ACHN (cell line): ENCODE measurements around the gene PCSK6.
"Not testable (repeated sequence)": the region's sequence is repeated elsewhere in the genome, so short reads cannot be mapped to it uniquely, and the experiment has no call there.

ENCODE experiments used
- DNase-seq: peaks from one replicate; pipeline ENCODE4 v3.0.0-alpha.2; 2015
- in situ Hi-C: cut with HindIII; loops from 2 replicates; pipeline ENCODE4 v1.10.0; 2017; ENCODE audit warnings: low sequenced_read_pairs, low pct_ligation_motif_present, low pct_unique_long_range_greater_than_20kb

Gene PCSK6

DNA sequence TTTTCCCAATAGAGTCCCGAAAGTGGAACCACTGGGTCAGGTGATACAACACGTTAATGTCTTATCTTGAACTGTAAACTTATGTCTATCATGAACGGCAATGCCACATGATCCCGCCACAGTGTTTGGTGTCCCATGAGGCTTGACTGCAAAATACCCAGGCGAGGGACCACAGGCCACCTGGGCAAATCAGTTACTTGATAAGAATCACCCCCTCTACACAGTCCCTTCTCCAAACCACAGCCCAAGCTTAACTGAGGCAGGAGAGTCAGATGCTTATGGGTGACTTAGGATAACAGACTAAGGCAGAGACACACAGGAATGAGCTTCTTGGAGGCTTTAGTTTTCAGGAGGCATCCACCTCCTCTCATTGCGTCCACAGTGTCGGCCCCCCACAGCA is 151.5 kb downstream of the PCSK6 start:
- DNase-seq, result no peak
- in situ Hi-C loops, result no loop called here

GRCh38 chr15:101333907-101334789 is 155.4 kb downstream of the PCSK6 start:
- in situ Hi-C loops, DNase-seq: not testable (repeated sequence)

DNA sequence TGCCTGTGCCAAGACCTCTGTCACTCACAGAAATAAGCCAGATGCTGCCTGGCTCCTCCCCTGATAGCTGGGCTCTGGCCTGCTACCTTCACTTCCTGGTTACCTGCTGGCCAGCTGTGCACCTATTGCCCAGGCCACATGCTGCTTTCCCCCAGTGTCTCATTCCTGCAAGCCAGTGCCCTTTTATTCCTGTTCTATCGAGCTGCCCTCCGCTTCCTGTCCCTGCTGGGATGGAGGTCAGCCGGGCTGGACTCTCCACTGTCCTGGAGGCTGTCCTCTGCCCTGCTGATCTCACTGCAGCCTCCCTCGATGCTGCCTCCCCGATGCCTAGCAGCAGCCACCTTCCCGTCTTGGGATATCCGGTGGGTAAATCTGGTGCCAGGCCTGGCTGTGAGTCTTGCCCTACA is 157.4 kb downstream of the PCSK6 start:
- in situ Hi-C loops, result no loop called here
- DNase-seq, result no peak

- no peak for DNase-seq
- in situ Hi-C loops, result no loop called here
Observed at GRCh38 chr15:101329867-101330380, 159.6 kb downstream of the PCSK6 start.

DNA sequence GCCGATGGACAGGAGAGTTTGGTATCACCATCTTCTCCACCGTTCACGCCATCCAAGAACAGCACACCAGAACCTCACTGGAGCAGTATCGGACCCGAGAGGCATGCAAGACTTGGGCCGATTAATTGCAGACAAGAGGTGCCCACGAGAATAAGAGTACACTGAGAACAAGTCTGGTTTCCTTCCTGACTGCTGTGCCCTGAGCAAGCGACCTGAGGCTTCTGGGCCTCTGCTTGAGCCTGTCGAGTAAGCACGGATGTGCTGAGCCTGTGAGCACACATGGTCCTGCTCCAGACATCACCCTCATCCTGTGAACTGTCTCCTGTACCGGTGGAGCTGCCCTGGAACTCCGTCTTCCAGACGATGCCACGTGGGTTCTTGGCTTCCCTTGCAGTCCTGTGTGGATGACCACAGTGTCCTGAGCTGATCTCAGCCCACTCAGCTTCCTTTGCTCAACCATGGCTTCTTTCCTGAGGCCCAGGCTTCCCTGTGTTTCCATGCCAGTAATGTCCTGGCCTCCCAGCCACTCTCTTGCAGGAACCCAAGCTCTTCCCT is 160.1 kb downstream of the PCSK6 start:
- in situ Hi-C loops, result no loop called here
- no peak for DNase-seq

DNA sequence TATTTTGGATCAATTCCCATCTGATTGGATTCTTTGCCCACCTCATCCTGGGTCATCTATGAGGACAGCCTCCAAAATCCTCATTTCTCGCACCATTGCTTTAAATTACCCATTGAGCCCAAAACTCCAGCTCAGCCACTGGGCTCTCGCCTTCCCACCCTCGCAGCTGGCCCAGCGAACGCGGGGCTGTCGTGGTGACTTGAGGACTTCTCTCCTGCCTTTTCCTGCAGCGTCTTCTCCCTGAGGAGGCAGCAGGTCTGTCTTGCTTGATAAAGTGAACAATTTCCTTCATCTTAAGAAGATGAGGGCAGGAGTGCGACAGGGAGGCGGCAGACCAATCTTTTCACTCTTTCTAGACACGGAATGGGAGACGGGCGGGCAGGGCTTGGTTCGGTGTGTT is 161.5 kb downstream of the PCSK6 start:
- DNase-seq, result no peak
- in situ Hi-C loops, result no loop called here

DNA sequence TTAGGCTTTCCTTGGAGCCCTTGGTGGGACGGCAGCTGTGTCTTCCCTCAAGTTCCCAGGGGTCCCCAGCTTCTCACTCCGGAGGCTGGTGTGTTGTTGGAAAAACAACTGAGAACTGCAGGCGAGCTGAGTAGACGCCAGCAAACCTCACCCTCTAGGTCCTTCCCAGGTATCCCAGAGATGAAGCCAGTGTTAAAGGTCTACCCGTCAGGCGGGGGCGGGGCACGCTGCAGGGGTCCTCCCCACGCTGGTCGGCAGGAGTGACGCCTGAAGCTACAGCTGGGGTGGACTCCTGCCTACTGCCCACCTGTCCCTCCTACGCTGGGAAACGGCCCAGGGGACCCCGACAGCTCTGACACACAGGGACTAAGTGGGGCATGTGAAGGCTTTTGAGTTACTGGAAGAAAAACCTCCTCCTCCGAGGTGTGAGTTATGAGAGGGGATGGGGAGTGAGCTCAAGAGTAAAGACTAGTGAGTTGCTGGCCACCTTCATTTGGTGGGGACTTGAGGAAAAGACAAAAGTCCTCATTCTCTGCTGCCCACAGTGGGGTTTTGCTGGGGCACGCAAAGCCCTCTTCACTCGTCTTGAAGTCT is 162.3 kb downstream of the PCSK6 start:
- no peak for DNase-seq
- in situ Hi-C loops, result no loop called here

DNA sequence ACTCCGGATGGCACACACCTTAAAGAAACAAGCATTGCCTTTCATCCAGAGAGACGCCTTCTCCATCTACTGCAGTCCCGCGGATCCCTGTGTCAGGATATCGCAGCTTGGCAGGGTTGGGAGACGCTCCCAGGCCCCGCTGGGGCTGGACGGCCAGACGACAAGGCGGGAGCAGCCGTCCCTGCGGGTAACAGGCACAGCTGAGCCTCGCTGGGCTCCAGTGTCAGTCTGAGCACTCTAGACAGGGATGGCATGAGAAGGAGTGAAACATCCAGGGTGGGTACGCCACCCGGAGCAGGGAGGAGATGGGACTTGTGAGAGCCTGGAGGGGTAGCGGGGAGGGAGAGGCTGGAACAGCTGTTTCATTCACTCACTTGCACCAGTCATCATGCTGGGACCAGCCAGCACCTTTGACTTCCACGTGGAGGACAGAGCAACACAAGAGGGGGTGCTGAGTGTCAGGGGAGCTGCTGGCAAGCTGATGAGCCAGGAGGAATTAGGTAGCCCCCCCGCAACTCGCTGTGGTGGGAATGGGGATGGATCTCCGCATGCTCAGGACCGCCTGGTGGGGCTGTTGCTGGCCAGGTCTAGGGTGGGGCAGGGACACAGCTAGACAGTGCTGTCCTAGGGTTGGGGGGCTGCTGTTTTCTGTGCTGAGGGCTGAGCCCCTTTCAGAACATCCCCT is 162.9 kb downstream of the PCSK6 start:
- in situ Hi-C loops, result no loop called here
- no peak for DNase-seq

- in situ Hi-C loops, result no loop called here
- no peak for DNase-seq
Observed at GRCh38 chr15:101326026-101326315, 163.5 kb downstream of the PCSK6 start.

DNA sequence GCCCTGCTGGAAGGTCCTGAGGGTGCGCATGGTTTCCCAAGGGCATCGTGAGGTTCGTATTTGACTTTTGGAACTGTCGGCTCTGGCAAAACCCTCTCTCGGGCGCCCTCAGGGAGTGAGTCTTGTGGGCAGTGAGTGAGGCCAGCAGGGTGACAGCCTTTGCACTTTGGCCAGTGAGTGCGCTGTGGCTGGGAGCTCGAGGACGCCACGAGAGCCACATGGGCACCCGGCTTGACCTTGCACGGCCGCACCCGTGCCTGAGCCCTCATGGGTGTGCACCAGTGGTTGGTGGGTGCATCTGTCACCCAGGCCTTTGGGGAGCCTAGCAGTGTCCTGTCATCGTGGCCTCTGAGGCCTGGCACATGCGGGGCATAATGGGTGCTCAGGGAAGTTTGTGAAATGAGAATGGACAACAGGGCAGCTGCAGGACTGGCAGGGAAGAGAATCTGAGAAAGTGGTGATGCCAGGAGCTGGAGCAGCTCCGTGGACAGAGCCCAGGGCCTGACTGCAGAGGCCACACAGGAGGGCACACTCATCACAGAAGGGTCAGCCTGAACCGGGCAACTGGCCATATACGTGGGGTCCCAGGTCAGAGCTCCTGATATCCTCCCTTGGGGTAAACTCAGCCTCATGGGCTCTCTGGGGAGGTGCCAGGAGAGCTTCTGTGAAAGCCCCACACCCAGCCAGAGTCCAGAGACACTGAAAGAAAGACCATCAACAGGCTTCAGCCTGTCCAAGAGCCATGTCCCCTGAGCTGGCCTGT is 164.1 kb downstream of the PCSK6 start:
- in situ Hi-C loops, result no loop called here

GRCh38 chr15:101324524-101325177 is 164.9 kb downstream of the PCSK6 start:
- in situ Hi-C loops, result no loop called here

More for the DNA sequence above, 164.1 kb downstream of the PCSK6 start:
- DNase-seq, result no peak

GRCh38 chr15:101323793-101324523 is 165.5 kb downstream of the PCSK6 start:
- in situ Hi-C loops, result no loop called here
- DNase-seq, result no peak

More at GRCh38 chr15:101324524-101325177, 164.9 kb downstream of the PCSK6 start:
- DNase-seq, result no peak

- DNase-seq, result no peak
- in situ Hi-C loops, result no loop called here
Observed at GRCh38 chr15:101322854-101323477, 166.5 kb downstream of the PCSK6 start.

GRCh38 chr15:101322016-101322695 is 167.4 kb downstream of the PCSK6 start:
- no peak for DNase-seq
- in situ Hi-C loops, result no loop called here

DNA sequence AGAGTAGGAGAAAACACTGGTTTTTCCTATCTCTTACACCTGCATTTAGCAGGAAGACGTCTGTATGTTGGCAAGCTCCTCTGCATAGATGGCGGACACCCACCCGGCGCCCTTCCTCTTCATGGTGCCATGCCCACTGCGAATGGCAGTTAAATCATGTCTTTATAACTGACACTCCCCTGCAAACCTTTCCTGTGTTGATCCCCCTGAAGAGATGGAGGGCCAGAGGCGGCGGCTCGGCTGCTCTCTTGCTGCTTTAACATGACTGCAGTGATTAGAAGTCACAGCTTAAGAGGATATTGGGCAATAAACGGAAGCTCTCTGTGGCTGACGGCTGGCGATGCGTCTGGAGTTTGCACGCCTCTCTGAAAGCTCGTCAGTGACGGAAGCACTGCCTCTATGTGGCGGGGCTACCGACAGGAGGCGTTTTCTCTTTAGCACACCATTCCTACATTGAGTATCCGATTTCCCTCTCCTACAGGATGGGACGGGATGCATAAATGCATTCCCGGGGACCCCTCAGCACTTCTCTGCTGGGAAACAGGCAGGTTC is 168.9 kb downstream of the PCSK6 start:
- DNase-seq, result no peak

GRCh38 chr15:101318839-101319238 is 170.7 kb downstream of the PCSK6 start:
- in situ Hi-C loops, result no loop called here

More for the DNA sequence above, 168.9 kb downstream of the PCSK6 start:
- in situ Hi-C loops, result no loop called here

More at GRCh38 chr15:101318839-101319238, 170.7 kb downstream of the PCSK6 start:
- DNase-seq, result no peak
